Mammary epithelial cell (primary cell): Measurements from ENCODE around the gene KRTDAP.

Experiments used
- CTCF ChIP-seq, 2 donors: IDR thresholded peaks in 1 of 2; conservative IDR thresholded peaks in 1 of 2; 2 replicates each; pipeline ENCODE4 v1.5.1; 2011 to 2012; ENCODE audit warnings: inconsistent platforms in 2 of 2, low read length in 2 of 2, mild to moderate bottlenecking in 2 of 2, control low read depth in 1 of 2, low read depth in 1 of 2; ENCODE audit not compliant: insufficient read depth in 1 of 2; ENCODE audit errors: extremely low read depth in 1 of 2
- EZH2 ChIP-seq: IDR thresholded peaks from 2 replicates; pipeline ENCODE4 v1.6.1; 2012; ENCODE audit warnings: low read length, inconsistent platforms, borderline replicate concordance

DNA sequence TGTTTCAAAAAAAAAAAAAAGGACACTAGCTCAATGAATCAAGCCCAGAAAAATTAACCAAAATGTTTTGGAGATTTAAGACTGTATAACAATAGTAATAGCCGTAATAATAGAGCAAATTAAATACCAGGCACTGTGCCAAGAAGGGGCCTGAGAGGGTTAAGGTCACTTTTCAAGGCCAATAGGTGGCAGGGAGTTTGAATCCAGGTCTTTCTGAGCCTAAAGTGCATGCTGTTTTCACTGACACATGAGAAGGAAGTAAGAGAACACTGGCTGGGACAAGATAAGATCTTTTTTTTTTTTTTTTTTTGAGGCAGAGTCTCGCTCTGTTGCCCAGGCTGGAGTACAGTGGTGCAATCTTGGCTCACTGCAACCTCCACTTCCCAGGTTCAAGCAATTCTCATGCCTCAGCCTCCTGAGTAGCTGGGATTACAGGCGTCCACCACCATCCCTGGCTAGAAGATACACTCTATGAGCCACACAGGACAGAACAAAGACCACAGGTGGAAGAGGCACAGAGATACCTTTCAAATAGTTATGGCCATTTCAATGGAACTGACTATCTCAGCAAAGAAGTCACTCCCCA, 34.6 kb downstream of the KRTDAP start:
- TF ChIP-seq CTCF (conservative IDR thresholded peaks at IDR 0.05 in 1 of 2, IDR thresholded peaks at IDR 0.05 in 1 of 2; ENCODE audit: extremely low read depth in 1 of 2, insufficient read depth in 1 of 2, low read depth in 1 of 2, low read length in 2 of 2) (no peak), EZH2 (no peak)
